ENCODE measurements around the gene SCARB1. TPM values are rescaled to one million over a fixed set of nuclear protein-coding genes. Genes with fewer than 3 reads are reported as not detected.
A peak's percentile ranks its signal among the peaks of the same experiment; 100 is the strongest.

The SCARB1 gene
- total RNA-seq, 2 donors from 2014 or later = 16.5 to 18.9 TPM

DNA sequence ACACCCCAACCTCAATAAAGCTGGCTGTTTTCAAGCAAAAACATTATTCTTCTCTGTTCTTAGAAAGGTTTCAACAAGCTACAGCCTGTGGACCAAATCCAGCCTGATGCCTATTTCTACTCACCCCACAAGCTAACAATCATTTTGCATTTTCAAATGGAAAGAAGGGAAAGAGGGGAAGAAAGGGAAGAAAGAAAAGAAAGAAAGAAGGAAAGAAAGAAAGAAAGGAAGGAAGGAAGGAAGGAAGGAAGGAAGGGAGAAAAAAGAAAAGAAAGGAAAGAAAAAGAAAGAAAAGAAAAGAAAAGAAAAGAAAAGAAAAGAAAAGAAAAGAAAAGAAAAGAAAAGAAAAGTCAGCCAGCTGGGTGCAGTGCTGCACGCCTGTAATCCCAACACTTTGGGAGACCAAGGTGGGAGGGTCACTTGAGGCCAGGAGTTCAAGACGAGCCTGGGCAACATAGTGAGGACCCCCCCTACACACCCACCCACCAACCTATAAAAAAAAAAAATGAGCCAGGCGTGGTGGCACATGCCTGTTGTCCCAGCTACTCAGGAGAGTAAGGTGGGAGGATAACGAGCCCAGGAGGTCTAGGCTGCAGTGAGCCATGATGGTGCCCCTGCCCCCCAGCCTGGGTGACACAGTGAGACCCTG, 26.3 kb downstream of the SCARB1 start:
- intact Hi-C loops (cut with DNase I) = no loop called here
- Histone ChIP-seq H3K9me3 (no peaks in the 10 kb centered on the region), H3K36me3 (replicated peaks in 1 of 2; ENCODE audit: insufficient read depth in 1 of 2, low read depth in 2 of 2) (no peaks in the 10 kb centered on the region), H3K4me1 (peaks cover 27% of the 10 kb centered on the region), H3K27ac (peak overlapping the region in 1 of 4 donors; percentile 65), H3K4me3 (no peak overlapping the region), H3K27me3 (no peaks in the 10 kb centered on the region)
- DNase-seq = no peak
- no peak for TF ChIP-seq POLR2A (IDR thresholded peaks at IDR 0.05)
- TF ChIP-seq, protein P1, sequence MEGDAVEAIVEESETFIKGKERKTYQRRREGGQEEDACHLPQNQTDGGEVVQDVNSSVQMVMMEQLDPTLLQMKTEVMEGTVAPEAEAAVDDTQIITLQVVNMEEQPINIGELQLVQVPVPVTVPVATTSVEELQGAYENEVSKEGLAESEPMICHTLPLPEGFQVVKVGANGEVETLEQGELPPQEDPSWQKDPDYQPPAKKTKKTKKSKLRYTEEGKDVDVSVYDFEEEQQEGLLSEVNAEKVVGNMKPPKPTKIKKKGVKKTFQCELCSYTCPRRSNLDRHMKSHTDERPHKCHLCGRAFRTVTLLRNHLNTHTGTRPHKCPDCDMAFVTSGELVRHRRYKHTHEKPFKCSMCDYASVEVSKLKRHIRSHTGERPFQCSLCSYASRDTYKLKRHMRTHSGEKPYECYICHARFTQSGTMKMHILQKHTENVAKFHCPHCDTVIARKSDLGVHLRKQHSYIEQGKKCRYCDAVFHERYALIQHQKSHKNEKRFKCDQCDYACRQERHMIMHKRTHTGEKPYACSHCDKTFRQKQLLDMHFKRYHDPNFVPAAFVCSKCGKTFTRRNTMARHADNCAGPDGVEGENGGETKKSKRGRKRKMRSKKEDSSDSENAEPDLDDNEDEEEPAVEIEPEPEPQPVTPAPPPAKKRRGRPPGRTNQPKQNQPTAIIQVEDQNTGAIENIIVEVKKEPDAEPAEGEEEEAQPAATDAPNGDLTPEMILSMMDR (IDR thresholded peaks at IDR 0.05) = no peak
- ATAC-seq = no peak
- 77 to 85% methylated on average over 4 of the region's 4 CpGs for WGBS, 2 donors

DNA sequence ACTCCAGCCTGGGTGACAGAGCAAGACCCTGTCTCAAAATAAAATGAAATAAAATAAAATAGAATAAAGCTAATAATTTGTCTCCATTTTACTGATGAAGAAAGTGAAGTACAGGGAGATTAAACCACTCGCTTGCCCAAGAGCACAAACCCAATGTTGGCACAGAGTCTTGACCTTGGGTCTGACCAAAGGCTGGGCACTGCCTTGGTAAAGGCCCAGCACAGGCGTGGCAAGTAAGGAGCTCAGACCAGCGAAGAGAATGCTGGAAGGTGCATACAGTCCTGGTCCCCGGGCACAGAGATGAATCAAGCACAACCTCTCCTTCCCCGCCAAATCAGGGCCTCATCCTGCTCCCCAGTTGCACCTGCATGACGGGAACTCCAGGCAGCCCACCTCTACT, 26.9 kb downstream of the SCARB1 start:
- Histone ChIP-seq H3K27me3 (no peaks in the 10 kb centered on the region), H3K4me1 (peaks cover 27% of the 10 kb centered on the region), H3K27ac (no peak overlapping the region), H3K9me3 (no peaks in the 10 kb centered on the region), H3K4me3 (no peak overlapping the region), H3K36me3 (replicated peaks in 1 of 2; ENCODE audit: insufficient read depth in 1 of 2, low read depth in 2 of 2) (no peaks in the 10 kb centered on the region)
- TF ChIP-seq POLR2A (IDR thresholded peaks at IDR 0.05) = no peak
- TF ChIP-seq, protein P1 (IDR thresholded peaks at IDR 0.05) = no peak
- WGBS, 2 donors = 51 to 68% methylated on average over 6 of the region's 6 CpGs
- intact Hi-C loops (cut with DNase I) = no loop called here
- peak in 3 of 4 donors; percentile 53 to 60 (median 56) for DNase-seq
- peak; percentile 54 for ATAC-seq

DNA sequence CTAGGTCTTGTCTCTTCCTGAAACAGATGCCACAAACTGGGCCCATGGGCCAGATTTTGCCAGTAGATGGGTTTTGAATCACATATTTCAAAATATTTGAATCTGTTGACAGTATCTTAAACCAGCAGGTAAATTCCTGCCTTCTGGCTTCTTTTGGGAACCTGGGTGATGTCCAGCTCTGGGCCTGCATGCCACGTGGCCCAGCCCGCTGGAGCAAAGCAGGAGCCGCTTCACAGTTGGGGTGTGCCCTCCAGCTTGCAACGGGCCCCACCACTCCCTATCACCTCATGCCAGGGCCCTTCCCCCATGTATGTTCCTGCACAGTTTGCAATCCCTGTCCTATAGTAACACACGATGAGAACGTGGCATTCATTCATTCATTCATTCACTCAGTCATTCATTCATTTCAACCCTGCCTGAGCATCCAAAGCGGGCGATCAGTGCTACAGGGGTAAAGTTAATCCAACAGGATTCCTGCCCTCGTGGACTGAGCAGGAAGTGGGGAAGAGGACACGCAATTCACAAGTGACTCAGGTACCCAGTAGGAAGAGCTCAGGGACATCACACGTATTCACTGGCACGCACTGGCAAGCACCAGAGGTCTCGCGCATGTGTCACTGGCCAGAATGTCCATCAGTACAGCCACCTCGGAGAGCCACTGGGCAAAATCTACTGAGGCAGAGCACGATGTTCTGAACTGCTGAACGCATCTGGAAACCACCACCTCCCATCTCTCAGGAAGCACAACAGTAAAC, 27.8 kb downstream of the SCARB1 start:
- no peak for TF ChIP-seq POLR2A (IDR thresholded peaks at IDR 0.05)
- TF ChIP-seq, protein P1 (IDR thresholded peaks at IDR 0.05) = no peak
- ATAC-seq (no peak), DNase-seq (no peak)
- no peak overlapping the region for H3K4me3 ChIP-seq
- 79% methylated on average over 7 to 17 of the region's 17 CpGs for WGBS, 2 donors
- H3K9me3 ChIP-seq = no peaks in the 10 kb centered on the region
- no peaks in the 10 kb centered on the region for H3K36me3 ChIP-seq (replicated peaks in 1 of 2; ENCODE audit: insufficient read depth in 1 of 2, low read depth in 2 of 2)
- H3K4me1 ChIP-seq = peaks cover 27% of the 10 kb centered on the region
- intact Hi-C loops (cut with DNase I) = no loop called here
- H3K27ac ChIP-seq = no peak overlapping the region
- no peaks in the 10 kb centered on the region for H3K27me3 ChIP-seq

DNA sequence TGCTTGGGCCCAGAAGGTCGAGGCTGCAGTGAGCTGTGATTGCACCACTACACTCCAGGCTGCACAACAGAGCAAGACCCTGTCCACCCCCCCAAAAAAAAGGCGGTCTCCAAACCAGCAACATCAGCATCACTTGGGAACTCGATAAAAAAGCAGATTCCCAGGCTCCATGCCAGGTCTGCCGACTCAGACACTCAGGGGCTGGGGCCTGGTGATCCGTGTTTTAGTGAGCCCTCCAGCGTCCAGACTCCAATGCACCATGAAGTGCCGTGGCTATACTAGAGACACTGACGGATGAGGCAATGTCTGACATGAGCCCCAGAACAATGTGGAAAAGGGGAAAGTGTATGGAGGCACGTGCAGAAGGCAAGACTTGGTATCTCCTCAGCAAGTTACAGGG, 28.8 kb downstream of the SCARB1 start:
- H3K9me3 ChIP-seq = no peaks in the 10 kb centered on the region
- H3K4me1 ChIP-seq = peaks cover 27% of the 10 kb centered on the region
- DNase-seq = no peak
- ATAC-seq = no peak
- TF ChIP-seq POLR2A (IDR thresholded peaks at IDR 0.05) = no peak
- TF ChIP-seq, protein P1 (IDR thresholded peaks at IDR 0.05) = no peak
- no peaks in the 10 kb centered on the region for H3K27me3 ChIP-seq
- H3K27ac ChIP-seq = no peak overlapping the region
- WGBS, 2 donors = 89 to 100% methylated on average over 5 to 9 of the region's 9 CpGs
- no peaks in the 10 kb centered on the region for H3K36me3 ChIP-seq (replicated peaks in 1 of 2; ENCODE audit: insufficient read depth in 1 of 2, low read depth in 2 of 2)
- intact Hi-C loops (cut with DNase I) = no loop called here
- H3K4me3 ChIP-seq = no peak overlapping the region

Data from body of pancreas (tissue), 4 donors.